Aorta (tissue), 4 donors: Measurements from ENCODE around the gene ACP2. TPM values are rescaled to one million over a fixed set of nuclear protein-coding genes. Genes with fewer than 3 reads are reported as not detected.

Experiments used
- polyA plus RNA-seq, 2 donors: library from polyadenylated mRNA; stranded (reverse); fragments of 200-250 nt; gene quantifications; one replicate each; pipeline ENCODE4 v1.2.3, GENCODE V29; 2013
- total RNA-seq, 2 donors: library from RNA; stranded (reverse); fragmentation: NEBNext Ultra II Directional; extraction: Animal tissue kit (Norgen Biotek cat#: 25700); gene quantifications; one replicate each; pipeline ENCODE4 v1.2.1, GENCODE V29; 2021
- donor health status: healthy with polysubstance abuse.
- donor health status: Bipolar disorder and iron deficiency.
- donor health status: DM: no; HTN: no; CAD: no.
- donor health status: DM: yes; HTN: yes; CAD: no.

ACP2 gene
- total and polyA plus RNA-seq, 4 donors: 18.0 to 27.8 (median 20.2) TPM

Other genes starting within 250 kb of the ACP2 start
- 10 to 100 TPM; 65.8 to 68.2 TPM for gene ARFGAP2, start 71.9 kb downstream of the ACP2 start, total RNA-seq
- gene ARFGAP2, start 71.9 kb downstream of the ACP2 start, polyA plus RNA-seq: 10 to 100 TPM; 38.4 to 94.1 TPM
- 10 to 100 TPM; 24.6 to 36.2 TPM for gene PACSIN3, start 62.4 kb downstream of the ACP2 start, total RNA-seq
- gene PACSIN3, start 62.4 kb downstream of the ACP2 start, polyA plus RNA-seq: 10 to 100 TPM; 22.0 to 37.1 TPM
- 10 to 100 TPM; 54.8 to 60.6 TPM for gene DDB2, start 33.8 kb downstream of the ACP2 start, total RNA-seq
- 100 to 1,000 TPM in 1 of 2 donors, 10 to 100 TPM in 1; 32.9 to 117 TPM for gene DDB2, start 33.8 kb downstream of the ACP2 start, polyA plus RNA-seq
- 10 to 100 TPM; 14.9 to 46.2 TPM for gene NR1H3, start 9.2 kb upstream of the ACP2 start, total RNA-seq
- gene NR1H3, start 9.2 kb upstream of the ACP2 start, polyA plus RNA-seq: 100 to 1,000 TPM in 1 of 2 donors, 10 to 100 TPM in 1; 51.8 to 123 TPM
- gene MADD, start 21.3 kb upstream of the ACP2 start, total RNA-seq: 10 to 100 TPM; 34.9 to 58.0 TPM
- gene MADD, start 21.3 kb upstream of the ACP2 start, polyA plus RNA-seq: 10 to 100 TPM; 13.8 to 28.9 TPM
- under 1 TPM; 0.15 to 0.42 TPM for gene MYBPC3, start 103.9 kb upstream of the ACP2 start, total RNA-seq
- 1 to 10 TPM in 1 of 2 donors, under 1 TPM in 1; 0.03 to 1.9 TPM for gene MYBPC3, start 103.9 kb upstream of the ACP2 start, polyA plus RNA-seq
- gene SPI1, start 129.7 kb upstream of the ACP2 start, total RNA-seq: 10 to 100 TPM; 41.0 to 56.0 TPM
- 10 to 100 TPM in 1 of 2 donors, 1 to 10 TPM in 1; 6.3 to 37.8 TPM for gene SPI1, start 129.7 kb upstream of the ACP2 start, polyA plus RNA-seq
- gene SLC39A13, start 159.8 kb upstream of the ACP2 start, total RNA-seq: 10 to 100 TPM; 75.1 to 88.9 TPM
- 100 to 1,000 TPM in 1 of 2 donors, 10 to 100 TPM in 1; 34.7 to 118 TPM for gene SLC39A13, start 159.8 kb upstream of the ACP2 start, polyA plus RNA-seq
- 100 to 1,000 TPM in 1 of 2 donors, 10 to 100 TPM in 1; 84.2 to 117 TPM for gene PSMC3, start 177.6 kb upstream of the ACP2 start, total RNA-seq
- gene PSMC3, start 177.6 kb upstream of the ACP2 start, polyA plus RNA-seq: 100 to 1,000 TPM; 181 to 204 TPM
- under 1 TPM; 0.66 to 0.71 TPM for gene RAPSN, start 200.3 kb upstream of the ACP2 start, total RNA-seq
- under 1 TPM in 1 of 2 donors, not detected in 1; 0.46 TPM for gene RAPSN, start 200.3 kb upstream of the ACP2 start, polyA plus RNA-seq